NT2/D1 (cell line): ENCODE results near the gene ROR2.

Experiments
- DNase-seq: peaks from one replicate; pipeline ENCODE4 v3.0.0-alpha.2; 2011; ENCODE audit warnings: low read depth, low spot score
- H3K27me3 ChIP-seq: 2 replicates; pipeline ENCODE4 v1.6.0; 2011; ENCODE audit warnings: mild to moderate bottlenecking; ENCODE audit not compliant: insufficient read length, insufficient read depth
- H3K36me3 ChIP-seq: 2 replicates; pipeline ENCODE4 v1.6.1; 2011; ENCODE audit warnings: mild to moderate bottlenecking, low read length, mixed read lengths; ENCODE audit not compliant: insufficient read depth, insufficient read length
- H3K4me1 ChIP-seq: 2 replicates; pipeline ENCODE4 v1.5.1; 2011; ENCODE audit not compliant: insufficient read depth, insufficient read length
- H3K4me3 ChIP-seq: 2 replicates; pipeline ENCODE4 v1.5.1; 2011; ENCODE audit warnings: low read depth; ENCODE audit not compliant: insufficient read length
- H3K9ac ChIP-seq: 2 replicates; pipeline ENCODE4 v1.6.0; 2011; ENCODE audit warnings: low read depth; ENCODE audit not compliant: insufficient read length
- H3K9me3 ChIP-seq: 2 replicates; pipeline ENCODE4 v1.5.1; 2011; ENCODE audit warnings: mild to moderate bottlenecking, low read length; ENCODE audit not compliant: insufficient read depth
- SUZ12 ChIP-seq: IDR thresholded peaks from 2 replicates; pipeline ENCODE4 v1.6.1; 2011; ENCODE audit not compliant: insufficient read length, insufficient read depth; ENCODE audit errors: extremely low read depth
- YY1 ChIP-seq: IDR thresholded peaks from 2 replicates; pipeline ENCODE4 v1.6.1; 2011; ENCODE audit not compliant: insufficient read length, insufficient read depth
- ZNF274 ChIP-seq: IDR thresholded peaks from 2 replicates; pipeline ENCODE4 v1.6.1; 2011; ENCODE audit warnings: mild to moderate bottlenecking, low read depth, low read length

The ROR2 gene

DNA sequence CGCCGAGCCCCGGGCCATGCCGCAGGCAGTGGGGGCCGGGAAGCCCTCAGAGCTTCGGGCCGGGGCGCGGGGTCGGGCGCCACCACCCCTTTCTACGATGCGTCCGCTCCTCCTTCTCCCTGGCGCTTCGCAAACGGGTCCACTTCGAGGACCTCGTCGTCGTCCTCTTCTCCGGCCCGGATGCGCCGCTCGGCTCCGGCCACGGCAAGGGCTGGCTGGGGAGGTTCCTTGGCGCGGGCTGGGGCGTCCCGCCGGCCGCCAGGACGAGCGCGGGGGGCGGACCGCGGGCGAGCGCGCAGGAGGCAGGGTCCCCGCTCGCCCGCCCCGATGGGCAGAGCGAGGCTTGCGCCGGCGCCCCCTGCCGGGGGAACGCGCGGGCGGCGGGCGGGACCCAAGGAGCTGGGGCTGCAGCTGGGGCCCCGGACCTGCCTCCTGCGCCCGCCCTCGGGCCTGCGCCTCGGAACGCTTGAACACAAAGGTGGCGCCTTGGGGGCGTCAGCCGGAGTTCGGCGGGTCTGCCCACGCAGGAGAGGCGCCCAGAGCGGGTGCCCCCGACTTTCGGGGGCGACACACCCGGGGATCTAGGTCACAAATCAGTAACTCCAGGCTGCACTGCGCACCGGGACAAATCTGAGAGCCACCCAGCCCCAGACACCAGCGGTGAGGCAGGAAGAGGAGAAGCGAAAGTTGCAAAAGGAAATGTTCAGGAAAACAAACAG, at the start of gene ROR2:
TSS of gene ROR2 (minus strand) at position 283 of the 719 bp plus-strand sequence.
- H3K27me3 ChIP-seq, result peaks cover 30% of the 10 kb centered on the region
- no peaks in the 10 kb centered on the region for H3K36me3 ChIP-seq
- H3K9me3 ChIP-seq, result no peaks in the 10 kb centered on the region
- no peaks in the 10 kb centered on the region for H3K4me1 ChIP-seq
- peak within 1 kb of the TSS; percentile 72 for H3K4me3 ChIP-seq
- peak within 1 kb of the TSS; percentile 84 for H3K9ac ChIP-seq
- peak; percentile 72 for DNase-seq
- TF ChIP-seq YY1 (no peak), SUZ12 (no peak), ZNF274 (no peak)

DNA sequence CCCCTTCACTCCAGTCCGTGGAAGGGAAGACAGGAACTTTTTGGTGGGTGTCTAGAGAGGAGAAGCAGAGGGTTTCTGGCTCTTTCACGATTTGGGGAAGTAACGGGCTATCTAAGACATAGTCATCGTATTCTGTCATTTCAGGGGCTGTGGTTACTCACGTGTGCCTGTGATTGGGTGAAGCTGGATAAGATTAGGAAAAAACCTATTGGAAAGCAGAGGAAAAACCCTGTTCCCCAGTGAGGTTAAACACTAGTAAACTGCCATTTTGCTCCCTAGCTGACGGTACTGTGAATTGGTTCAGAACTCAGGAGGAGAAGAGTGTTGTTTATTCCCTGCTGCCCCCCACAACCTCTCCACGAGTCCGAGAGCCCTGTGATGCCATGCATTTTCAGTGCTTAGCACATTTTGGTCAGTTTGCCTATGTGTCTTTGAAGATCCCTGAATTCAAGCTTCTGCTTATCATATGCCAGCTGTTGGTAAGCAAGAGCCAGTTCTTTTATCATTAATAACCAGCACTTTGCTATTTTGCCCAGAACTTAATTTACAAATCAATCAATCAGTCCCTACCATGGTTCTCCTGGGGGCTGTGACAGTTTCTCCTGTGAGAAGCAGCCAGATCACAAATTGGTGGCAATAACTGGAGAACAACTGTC, 45.1 kb upstream of the ROR2 start:
- TF ChIP-seq SUZ12 (no peak), YY1 (no peak), ZNF274 (no peak)
- no peaks in the 10 kb centered on the region for H3K4me1 ChIP-seq
- no peaks in the 10 kb centered on the region for H3K27me3 ChIP-seq
- peaks cover 9% of the 10 kb centered on the region; the same call in 1 of the 2 replicates for H3K9me3 ChIP-seq
- H3K36me3 ChIP-seq, result no peaks in the 10 kb centered on the region
- H3K4me3 ChIP-seq, result no peak overlapping the region
- H3K9ac ChIP-seq, result no peak overlapping the region
- DNase-seq, result no peak

DNA sequence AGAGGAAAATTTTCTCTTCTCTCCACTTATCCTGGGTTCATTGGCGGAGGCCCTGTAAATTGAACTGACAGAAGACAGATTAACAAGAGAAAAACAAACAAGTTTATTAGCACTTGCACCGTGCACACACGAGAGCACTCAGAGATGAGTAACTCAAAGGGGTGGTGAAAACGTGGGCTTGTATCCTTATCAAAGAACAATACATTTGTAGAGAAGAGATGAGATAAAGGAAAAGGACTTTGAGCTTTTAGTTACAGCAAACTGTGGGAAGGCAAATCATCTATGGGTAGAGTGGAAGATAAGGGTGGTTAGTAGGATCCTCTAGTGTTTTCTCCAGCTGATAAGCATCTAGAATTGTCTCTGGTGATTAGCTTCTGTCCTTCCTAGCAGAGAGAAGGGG, 44.4 kb upstream of the ROR2 start:
- H3K27me3 ChIP-seq, result no peaks in the 10 kb centered on the region
- no peak for DNase-seq
- no peak for TF ChIP-seq ZNF274
- no peak for TF ChIP-seq SUZ12
- no peak for TF ChIP-seq YY1
- no peaks in the 10 kb centered on the region for H3K36me3 ChIP-seq
- H3K9ac ChIP-seq, result no peak overlapping the region
- no peaks in the 10 kb centered on the region for H3K4me1 ChIP-seq
- no peak overlapping the region for H3K4me3 ChIP-seq
- H3K9me3 ChIP-seq, result peaks cover 9% of the 10 kb centered on the region; the same call in 1 of the 2 replicates

DNA sequence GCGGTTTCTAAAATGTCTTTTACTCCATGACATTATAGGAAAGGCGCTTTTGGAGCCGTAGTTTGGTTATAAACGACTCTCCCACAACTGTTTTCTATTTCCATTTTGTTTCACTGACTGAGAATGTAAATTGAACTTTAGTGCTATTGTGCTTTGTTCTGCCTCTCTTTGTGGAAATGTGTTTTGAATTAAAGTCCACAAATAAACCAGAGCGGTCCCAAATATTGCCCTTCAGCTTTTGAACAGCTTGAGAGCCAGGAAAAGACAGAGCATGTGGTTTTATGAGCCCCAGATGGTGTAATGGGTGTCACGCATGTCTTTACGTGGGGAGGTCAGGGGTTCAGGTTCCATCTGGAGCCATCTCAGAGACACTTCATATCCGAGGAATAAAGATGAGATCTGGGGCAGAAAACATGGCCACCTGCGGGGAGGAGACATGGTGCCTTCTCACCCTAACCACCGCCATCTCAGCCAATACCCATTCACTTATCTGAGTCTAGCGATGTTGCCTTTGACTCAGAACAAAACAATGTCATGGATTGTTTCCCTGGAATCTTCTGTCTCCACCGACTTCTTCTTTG, 42.5 kb upstream of the ROR2 start:
- TF ChIP-seq ZNF274 (no peak), SUZ12 (no peak), YY1 (no peak)
- Histone ChIP-seq H3K9me3 (peaks cover 9% of the 10 kb centered on the region; the same call in 1 of the 2 replicates), H3K27me3 (no peaks in the 10 kb centered on the region), H3K36me3 (no peaks in the 10 kb centered on the region), H3K4me3 (no peak overlapping the region), H3K9ac (no peak overlapping the region), H3K4me1 (no peaks in the 10 kb centered on the region)
- no peak for DNase-seq

DNA sequence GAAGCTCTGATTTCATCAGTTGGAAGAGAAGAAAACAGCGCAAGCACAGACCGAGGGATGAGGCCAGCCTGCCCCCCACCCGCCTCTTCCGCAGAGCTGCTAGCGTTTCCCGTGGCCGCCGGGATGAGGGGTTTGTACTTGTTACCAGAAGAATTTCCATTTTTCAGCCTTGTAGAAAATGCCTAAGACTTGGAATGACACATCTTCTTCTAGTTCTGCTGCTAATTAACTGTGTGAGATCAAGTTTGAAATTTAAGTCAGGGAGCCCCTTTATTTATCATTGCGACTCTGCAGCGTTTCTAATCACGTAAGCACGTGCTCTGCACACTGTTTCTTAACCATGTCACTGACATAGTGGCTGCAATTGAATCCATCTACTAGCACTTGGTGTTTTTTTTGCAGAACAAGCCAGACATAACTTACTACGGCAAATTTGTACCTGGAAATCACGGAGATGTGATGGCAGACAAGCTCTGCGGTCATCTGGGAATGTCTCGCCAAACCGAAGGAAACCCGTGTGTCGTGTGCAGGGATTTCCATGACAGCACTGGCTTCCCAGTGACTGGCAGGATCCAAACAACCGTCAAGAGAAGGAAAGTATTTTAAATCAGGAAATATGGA, 41.8 kb upstream of the ROR2 start:
- no peaks in the 10 kb centered on the region for H3K36me3 ChIP-seq
- TF ChIP-seq ZNF274, result no peak
- no peak for TF ChIP-seq SUZ12
- TF ChIP-seq YY1, result no peak
- H3K9me3 ChIP-seq, result peaks cover 9% of the 10 kb centered on the region; the same call in 1 of the 2 replicates
- DNase-seq, result no peak
- no peak overlapping the region for H3K4me3 ChIP-seq
- H3K27me3 ChIP-seq, result no peaks in the 10 kb centered on the region
- no peak overlapping the region for H3K9ac ChIP-seq
- no peaks in the 10 kb centered on the region for H3K4me1 ChIP-seq

DNA sequence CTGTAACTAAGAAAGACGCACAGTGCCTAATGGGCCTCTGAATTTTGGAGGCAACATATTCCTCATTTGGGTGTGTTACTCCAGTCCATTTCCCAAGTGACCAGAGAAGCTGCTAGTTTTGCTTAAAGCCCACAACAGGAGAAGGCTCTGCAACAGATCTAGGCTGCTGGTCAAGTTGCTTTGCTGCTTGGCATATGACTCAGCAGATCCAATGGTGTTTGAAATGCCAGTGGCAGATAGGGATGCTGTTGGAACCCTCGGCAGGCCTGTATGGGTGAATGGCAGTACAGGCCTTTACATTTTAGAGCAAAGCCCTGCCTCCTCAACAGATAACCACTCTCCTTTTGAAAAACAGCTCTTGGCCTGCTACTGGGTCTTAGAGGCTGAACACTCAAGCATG, 36.2 kb upstream of the ROR2 start:
- no peak for DNase-seq
- TF ChIP-seq YY1 (no peak), ZNF274 (no peak)
- Histone ChIP-seq H3K36me3 (no peaks in the 10 kb centered on the region), H3K9ac (no peak overlapping the region), H3K4me3 (no peak overlapping the region), H3K9me3 (peaks cover 20% of the 10 kb centered on the region), H3K27me3 (no peaks in the 10 kb centered on the region), H3K4me1 (no peaks in the 10 kb centered on the region)

DNA sequence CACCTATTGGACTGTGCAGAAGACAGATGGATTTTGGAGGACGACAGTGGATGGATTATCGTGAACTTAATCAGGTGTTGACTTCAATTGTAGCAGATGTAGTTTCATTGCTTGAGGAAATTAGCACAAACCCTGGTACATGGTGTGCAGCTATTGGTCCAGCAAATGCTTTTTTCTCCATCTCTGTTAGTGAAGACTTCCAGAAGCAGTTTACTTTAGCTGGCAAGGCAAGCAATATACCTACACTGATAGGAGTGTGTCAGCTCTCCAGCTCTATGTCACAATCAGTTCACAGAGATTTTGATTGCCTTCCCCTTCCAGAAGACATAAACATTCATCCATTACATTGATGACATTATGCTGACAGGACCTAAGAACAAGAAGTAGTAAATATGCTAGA, 35.7 kb upstream of the ROR2 start:
- H3K36me3 ChIP-seq, result no peaks in the 10 kb centered on the region
- H3K9ac ChIP-seq, result no peak overlapping the region
- no peaks in the 10 kb centered on the region for H3K27me3 ChIP-seq
- no peak overlapping the region for H3K4me3 ChIP-seq
- H3K9me3 ChIP-seq, result peaks cover 21% of the 10 kb centered on the region
- no peak for DNase-seq
- no peaks in the 10 kb centered on the region for H3K4me1 ChIP-seq
- no peak for TF ChIP-seq SUZ12
- TF ChIP-seq ZNF274, result no peak
- no peak for TF ChIP-seq YY1
